ENCODE results near the gene APOBEC3A.
"Not testable (repeated sequence)": the region's sequence is repeated elsewhere in the genome, so short reads cannot be mapped to it uniquely, and the experiment has no call there.

APOBEC3A gene

GRCh38 chr22:39008271-39008850, 51.0 kb downstream of the APOBEC3A start:
- not testable (repeated sequence) for H3K27me3 ChIP-seq (ENCODE audit: control insufficient read depth, insufficient read depth, low read length); H3K36me3 ChIP-seq (ENCODE audit: control insufficient read depth, insufficient read depth, low read length); H3K4me3 ChIP-seq (ENCODE audit: low read depth, low read length); H3K9me3 ChIP-seq (ENCODE audit: control insufficient read depth, insufficient read depth, low read depth, low read length); H3K9ac ChIP-seq (ENCODE audit: low read length); H3K27ac ChIP-seq (ENCODE audit: low read depth, low read length)
- H3K4me1 ChIP-seq (ENCODE audit: control insufficient read depth, insufficient read depth, low read length) = peaks cover 16% of the 10 kb centered on the region

GRCh38 chr22:39010946-39011345, 53.5 kb downstream of the APOBEC3A start:
- peaks cover 33% of the 10 kb centered on the region for H3K4me1 ChIP-seq (ENCODE audit: control insufficient read depth, insufficient read depth, low read length)
- no peaks in the 10 kb centered on the region for H3K27me3 ChIP-seq (ENCODE audit: control insufficient read depth, insufficient read depth, low read length)
- no peaks in the 10 kb centered on the region for H3K9me3 ChIP-seq (ENCODE audit: control insufficient read depth, insufficient read depth, low read depth, low read length)
- no peak overlapping the region for H3K9ac ChIP-seq (ENCODE audit: low read length)
- no peak overlapping the region for H3K4me3 ChIP-seq (ENCODE audit: low read depth, low read length)
- H3K27ac ChIP-seq (ENCODE audit: low read depth, low read length) = no peak overlapping the region
- no peaks in the 10 kb centered on the region for H3K36me3 ChIP-seq (ENCODE audit: control insufficient read depth, insufficient read depth, low read length)
